OCI-LY3 (cell line): ENCODE measurements around the gene MACO1.
"Not testable (repeated sequence)": the region's sequence is repeated elsewhere in the genome, so short reads cannot be mapped to it uniquely, and the experiment has no call there.

Experiments used
- H2AFZ ChIP-seq: fragments of 200-600, 300-600 bp; shearing (Covaris generic); 2 replicates; pipeline ENCODE4 v1.6.0; 2014; ENCODE audit warnings: antibody characterized with exemption, low read depth, low read length
- H3K27ac ChIP-seq: fragments of 200-600, 300-600 bp; sonication (generic); 2 replicates; pipeline ENCODE4 v1.5.1; 2014; ENCODE audit warnings: mild to moderate bottlenecking, low read length, moderate library complexity, mixed read lengths
- H3K27me3 ChIP-seq: fragments of 200-600, 300-600 bp; sonication (generic); 2 replicates; pipeline ENCODE4 v1.6.1; 2014; ENCODE audit warnings: low read depth, low read length, mixed read lengths
- H3K36me3 ChIP-seq: fragments of 200-600, 300-600 bp; sonication (generic); replicated peaks from 2 replicates; pipeline ENCODE3; 2014; ENCODE audit warnings: low read depth, low read length, mixed read lengths
- H3K4me1 ChIP-seq: fragments of 300-600, 200-600 bp; sonication (generic); 2 replicates; pipeline ENCODE4 v1.6.1; 2014; ENCODE audit warnings: low read length, mixed read lengths
- H3K4me2 ChIP-seq: fragments of 200-600, 300-600 bp; sonication (generic); 2 replicates; pipeline ENCODE4 v1.6.1; 2014; ENCODE audit warnings: low read length, mixed read lengths
- H3K4me3 ChIP-seq: fragments of 300-600, 200-600 bp; sonication (generic); 2 replicates; pipeline ENCODE4 v1.5.1; 2014; ENCODE audit warnings: antibody characterized with exemption, mild to moderate bottlenecking, low read length, moderate library complexity
- H3K79me2 ChIP-seq: fragments of 300-600, 200-600 bp; shearing (Covaris generic); 2 replicates; pipeline ENCODE4 v1.6.1; 2014; ENCODE audit warnings: mild to moderate bottlenecking, low read length, mixed read lengths
- H3K9ac ChIP-seq: fragments of 300-600, 200-600 bp; shearing (Covaris generic); 2 replicates; pipeline ENCODE4 v1.6.0; 2014; ENCODE audit warnings: mild to moderate bottlenecking, low read length, moderate library complexity
- H3K9me3 ChIP-seq: fragments of 200-600, 300-600 bp; shearing (Covaris generic); 2 replicates; pipeline ENCODE4 v1.6.1; 2014; ENCODE audit warnings: low read length, mixed read lengths; ENCODE audit not compliant: insufficient read depth
- H4K20me1 ChIP-seq: fragments of 200-600, 300-600 bp; sonication (generic); 2 replicates; pipeline ENCODE4 v1.6.1; 2016; ENCODE audit warnings: low read length, mixed read lengths; ENCODE audit not compliant: insufficient read depth
- CTCF ChIP-seq: fragments of 200-600, 300-600 bp; sonication (generic); IDR thresholded peaks from 2 replicates; pipeline ENCODE4 v1.5.1; 2014; ENCODE audit warnings: antibody characterized with exemption, low read length, low read depth
- EZH2phosphoT487 ChIP-seq: fragments of 200-600 bp; shearing (Covaris generic); IDR thresholded peaks from 2 replicates; pipeline ENCODE4 v1.6.1; 2018; ENCODE audit warnings: antibody characterized with exemption, mixed run types, low read depth

Gene MACO1

GRCh38 chr1:25460020-25460419, 29.3 kb downstream of the MACO1 start:
- Histone ChIP-seq H3K79me2 (peaks cover 58% of the 10 kb centered on the region), H3K36me3 (peaks cover 53% of the 10 kb centered on the region), H2AFZ (no peak overlapping the region), H3K4me1 (no peaks in the 10 kb centered on the region), H3K27me3 (no peaks in the 10 kb centered on the region), H3K4me2 (no peak overlapping the region), H3K4me3 (no peak overlapping the region), H4K20me1 (peaks cover 23% of the 10 kb centered on the region), H3K9ac (no peak overlapping the region), H3K9me3 (no peaks in the 10 kb centered on the region), H3K27ac (no peak overlapping the region)
- TF ChIP-seq CTCF (no peak), EZH2phosphoT487 (no peak)

- not testable (repeated sequence) for H3K27me3 ChIP-seq, H3K4me1 ChIP-seq, H3K4me3 ChIP-seq, H3K9ac ChIP-seq, H3K4me2 ChIP-seq, H3K27ac ChIP-seq, H3K9me3 ChIP-seq, H2AFZ ChIP-seq
- Histone ChIP-seq H3K79me2 (peaks cover 66% of the 10 kb centered on the region), H4K20me1 (peaks cover 30% of the 10 kb centered on the region), H3K36me3 (peaks cover 52% of the 10 kb centered on the region)
Observed at GRCh38 chr1:25460816-25461215, 30.1 kb downstream of the MACO1 start.

GRCh38 chr1:25461849-25462248, 31.2 kb downstream of the MACO1 start:
- Histone ChIP-seq H3K4me2 (no peak overlapping the region), H3K27ac (no peak overlapping the region), H3K36me3 (peaks cover 49% of the 10 kb centered on the region), H4K20me1 (peaks cover 33% of the 10 kb centered on the region), H3K79me2 (peaks cover 75% of the 10 kb centered on the region), H3K9ac (no peak overlapping the region), H3K27me3 (no peaks in the 10 kb centered on the region), H3K9me3 (no peaks in the 10 kb centered on the region), H3K4me3 (no peak overlapping the region), H3K4me1 (no peaks in the 10 kb centered on the region), H2AFZ (no peak overlapping the region)
- TF ChIP-seq CTCF, result no peak
- no peak for TF ChIP-seq EZH2phosphoT487

GRCh38 chr1:25462732-25463131, 32.0 kb downstream of the MACO1 start:
- no peaks in the 10 kb centered on the region for H3K9me3 ChIP-seq
- H3K4me1 ChIP-seq, result peaks cover 3% of the 10 kb centered on the region; the same call in 1 of the 2 replicates
- H3K27ac ChIP-seq, result no peak overlapping the region
- peaks cover 83% of the 10 kb centered on the region for H3K79me2 ChIP-seq
- peaks cover 33% of the 10 kb centered on the region for H4K20me1 ChIP-seq
- H3K4me2 ChIP-seq, result no peak overlapping the region
- peaks cover 44% of the 10 kb centered on the region for H3K36me3 ChIP-seq
- no peak overlapping the region for H2AFZ ChIP-seq
- no peak overlapping the region for H3K4me3 ChIP-seq
- no peak overlapping the region for H3K9ac ChIP-seq
- H3K27me3 ChIP-seq, result no peaks in the 10 kb centered on the region
- TF ChIP-seq CTCF, result no peak
- TF ChIP-seq EZH2phosphoT487, result no peak

GRCh38 chr1:25467193-25467592, 36.5 kb downstream of the MACO1 start:
- Histone ChIP-seq H4K20me1 (peaks cover 25% of the 10 kb centered on the region; the same call in 1 of the 2 replicates), H3K4me2 (no peak overlapping the region), H3K9ac (no peak overlapping the region), H3K27me3 (no peaks in the 10 kb centered on the region), H3K4me3 (no peak overlapping the region), H3K27ac (no peak overlapping the region), H3K4me1 (peaks cover 15% of the 10 kb centered on the region), H3K79me2 (peaks cover 90% of the 10 kb centered on the region), H2AFZ (no peak overlapping the region), H3K36me3 (peaks cover 31% of the 10 kb centered on the region), H3K9me3 (no peaks in the 10 kb centered on the region)
- TF ChIP-seq EZH2phosphoT487, result no peak
- no peak for TF ChIP-seq CTCF
